GM23338 (cell line): ENCODE data around the gene ELN. TPM values are rescaled to one million over a fixed set of nuclear protein-coding genes. Genes with fewer than 3 reads are reported as not detected.

ENCODE experiments used
- ATAC-seq: fragments of 200-7000 bp; cut with Tn5 transposase; 3 replicates; pipeline ENCODE4 v1.9.1; 2020
- DNase-seq: peaks from one replicate; pipeline ENCODE4 v3.0.0-alpha.2; 2015; ENCODE audit warnings: low spot score
- H2AFZ ChIP-seq: fragments of 200-600 bp; sonication (generic); 2 replicates; pipeline ENCODE4 v1.8.0; 2016; ENCODE audit warnings: antibody characterized with exemption, mild to moderate bottlenecking, moderate library complexity
- H3F3A ChIP-seq: fragments of 200-600 bp; sonication (generic); replicated peaks from 2 replicates; pipeline ENCODE4 v1.8.0; 2017; ENCODE audit warnings: antibody characterized with exemption, mixed run types, low read depth
- H3K27ac ChIP-seq: fragments of 200-600 bp; sonication (generic); 2 replicates; pipeline ENCODE4 v1.6.1; 2016; ENCODE audit warnings: low read depth
- H3K27me3 ChIP-seq: fragments of 200-600 bp; sonication (generic); 2 replicates; pipeline ENCODE4 v1.8.0; 2016; ENCODE audit warnings: mild to moderate bottlenecking, mixed run types, moderate library complexity; ENCODE audit not compliant: insufficient read depth
- H3K36me3 ChIP-seq: fragments of 200-600 bp; sonication (generic); 2 replicates; pipeline ENCODE4 v1.8.0; 2016; ENCODE audit warnings: mild to moderate bottlenecking; ENCODE audit not compliant: insufficient read depth
- H3K4me1 ChIP-seq: fragments of 200-600 bp; sonication (generic); 2 replicates; pipeline ENCODE4 v1.8.0; 2016; ENCODE audit warnings: mild to moderate bottlenecking, moderate library complexity; ENCODE audit not compliant: insufficient read depth
- H3K4me2 ChIP-seq: fragments of 200-600 bp; sonication (generic); 2 replicates; pipeline ENCODE4 v1.7.1; 2017; ENCODE audit warnings: mixed run types
- H3K4me3 ChIP-seq: fragments of 200-600 bp; sonication (generic); 2 replicates; pipeline ENCODE4 v1.6.1; 2016; ENCODE audit warnings: mixed run types
- H3K79me2 ChIP-seq: fragments of 200-600 bp; sonication (generic); replicated peaks from 2 replicates; pipeline ENCODE4 v1.8.0; 2017; ENCODE audit warnings: mild to moderate bottlenecking; ENCODE audit not compliant: insufficient read depth
- H3K9me2 ChIP-seq: fragments of 200-600 bp; sonication (generic); 2 replicates; pipeline ENCODE4 v1.8.0; 2017; ENCODE audit not compliant: insufficient read depth
- H4K20me1 ChIP-seq: fragments of 200-600 bp; sonication (generic); replicated peaks from 2 replicates; pipeline ENCODE4 v1.8.0; 2017; ENCODE audit warnings: mild to moderate bottlenecking; ENCODE audit not compliant: insufficient read depth
- H3K27ac Mint-ChIP-seq: 2 replicates; pipeline ENCODE4 v1.8.0; 2020; ENCODE audit warnings: inconsistent platforms, mild to moderate bottlenecking, moderate library complexity, mixed read lengths
- H3K27me3 Mint-ChIP-seq: 3 replicates; pipeline ENCODE4 v1.8.0; 2022; ENCODE audit warnings: low read depth, mild to moderate bottlenecking, moderate library complexity, mixed read lengths, inconsistent platforms; ENCODE audit not compliant: insufficient read depth, poor library complexity
- H3K36me3 Mint-ChIP-seq: 3 replicates; pipeline ENCODE4 v1.8.0; 2021; ENCODE audit warnings: low read depth, mild to moderate bottlenecking, inconsistent platforms, moderate library complexity, mixed read lengths
- H3K4me1 Mint-ChIP-seq: 3 replicates; pipeline ENCODE4 v1.8.0; 2020; ENCODE audit warnings: mild to moderate bottlenecking, inconsistent platforms, mixed read lengths
- H3K4me3 Mint-ChIP-seq: 3 replicates; pipeline ENCODE4 v1.8.0; 2021; ENCODE audit warnings: moderate library complexity, mild to moderate bottlenecking, inconsistent platforms, mixed read lengths
- H3K9me3 Mint-ChIP-seq: 3 replicates; pipeline ENCODE4 v1.8.0; 2020; ENCODE audit warnings: moderate library complexity, mild to moderate bottlenecking, inconsistent platforms, mixed read lengths
- CREB1 ChIP-seq: fragments of 250-450 bp; sonication (Bioruptor Pico); IDR thresholded peaks from 2 replicates; pipeline ENCODE4 v1.5.0; 2020; ENCODE audit warnings: low read depth, mild to moderate bottlenecking, moderate library complexity
- CTCF ChIP-seq, 2 experiments: fragments of 200-600 bp in 1 of 2; sonication (generic) in 1 of 2; conservative IDR thresholded peaks; 2 replicates each; pipeline versions ENCODE4 v1.5.1 to v1.6.1; 2016 to 2017; ENCODE audit warnings: antibody characterized with exemption in 2 of 2, low read depth in 2 of 2, mild to moderate bottlenecking in 2 of 2, moderate library complexity in 1 of 2
- EZH2 ChIP-seq: fragments of 200-600 bp; sonication (generic); IDR thresholded peaks from one replicate; pipeline ENCODE4 v1.8.0; 2017; ENCODE audit warnings: antibody characterized with exemption, mild to moderate bottlenecking, low read depth; ENCODE audit not compliant: unreplicated experiment
- EZH2phosphoT487 ChIP-seq: fragments of 200-600 bp; sonication (generic); IDR thresholded peaks from one replicate; pipeline ENCODE4 v1.8.1; 2018; ENCODE audit warnings: antibody characterized with exemption; ENCODE audit not compliant: unreplicated experiment
- JUNB ChIP-seq: IDR thresholded peaks from one replicate; pipeline ENCODE4 v1.6.1; 2016; ENCODE audit warnings: antibody characterized with exemption; ENCODE audit not compliant: unreplicated experiment
- NANOG ChIP-seq: IDR thresholded peaks from 2 replicates; pipeline ENCODE4 v1.6.1; 2016; ENCODE audit warnings: antibody characterized with exemption, borderline replicate concordance
- STAT1 ChIP-seq: IDR thresholded peaks from one replicate; pipeline ENCODE4 v1.6.1; 2016; ENCODE audit warnings: antibody characterized with exemption; ENCODE audit not compliant: unreplicated experiment
- ZNF331 ChIP-seq: fragments of 250-450 bp; sonication (Bioruptor Pico); IDR thresholded peaks from 2 replicates; pipeline ENCODE4 v1.5.0; 2020; ENCODE audit warnings: low read depth, mild to moderate bottlenecking, moderate library complexity
- polyA plus RNA-seq: library from polyadenylated mRNA; unstranded; fragments of >200 nt; fragmentation: Nextera tagmentation; extraction: Ambion mirVana; gene quantifications from 2 replicates; pipeline ENCODE4 v1.2.1, GENCODE V29; 2016
- total RNA-seq: library from RNA; depleted of rRNA; stranded (reverse); fragments of >200 nt; shearing (Covaris generic); gene quantifications from 2 replicates; pipeline ENCODE4 v1.2.3, GENCODE V29; 2014
- TF ChIP-seq, protein P1 (sequence below): fragments of 250-450 bp; sonication (Bioruptor Pico); IDR thresholded peaks from 2 replicates; pipeline ENCODE4 v1.5.0; 2020; ENCODE audit warnings: mild to moderate bottlenecking, moderate library complexity

ELN gene
- total and polyA plus RNA-seq, 2 experiments from 2014 or later, result 1.1 to 5.6 TPM

- Histone ChIP-seq H3K4me2 (0 out of 2 replicates have a peak overlapping the region, but pooled peaks have one; percentile 12), H3K27me3 (no peaks in the 10 kb centered on the region), H3K36me3 (no peaks in the 10 kb centered on the region), H2AFZ (peak overlapping the region; percentile 93), H3K4me1 (peaks cover 10% of the 10 kb centered on the region), H3K4me3 (no peak overlapping the region), H3K9me2 (no peaks in the 10 kb centered on the region), H4K20me1 (no peaks in the 10 kb centered on the region), H3F3A (no peaks in the 10 kb centered on the region), H3K79me2 (no peaks in the 10 kb centered on the region), H3K27ac (no peak overlapping the region)
- Mint-ChIP-seq H3K27me3 (peaks cover 5% of the 10 kb centered on the region), H3K4me1 (peaks cover 9% of the 10 kb centered on the region), H3K36me3 (no peaks in the 10 kb centered on the region), H3K9me3 (no peaks in the 10 kb centered on the region), H3K4me3 (no peak overlapping the region), H3K27ac (no peak overlapping the region)
- TF ChIP-seq CTCF (conservative IDR thresholded peaks at IDR 0.05; ENCODE audit: low read depth in 2 of 2) (peak; percentile 40 to 79), EZH2phosphoT487 (no peak)
- DNase-seq, result peak; percentile 88
- ATAC-seq, result peak; percentile 90
These were observed 23.8 kb downstream of the ELN start for GRCh38 chr7:74051629-74052410.

- no peaks in the 10 kb centered on the region for H3F3A ChIP-seq
- H3K9me2 ChIP-seq, result no peaks in the 10 kb centered on the region
- no peak overlapping the region for H3K4me3 ChIP-seq
- H3K27ac ChIP-seq, result no peak overlapping the region
- no peak for TF ChIP-seq JUNB
- TF ChIP-seq, protein P1, sequence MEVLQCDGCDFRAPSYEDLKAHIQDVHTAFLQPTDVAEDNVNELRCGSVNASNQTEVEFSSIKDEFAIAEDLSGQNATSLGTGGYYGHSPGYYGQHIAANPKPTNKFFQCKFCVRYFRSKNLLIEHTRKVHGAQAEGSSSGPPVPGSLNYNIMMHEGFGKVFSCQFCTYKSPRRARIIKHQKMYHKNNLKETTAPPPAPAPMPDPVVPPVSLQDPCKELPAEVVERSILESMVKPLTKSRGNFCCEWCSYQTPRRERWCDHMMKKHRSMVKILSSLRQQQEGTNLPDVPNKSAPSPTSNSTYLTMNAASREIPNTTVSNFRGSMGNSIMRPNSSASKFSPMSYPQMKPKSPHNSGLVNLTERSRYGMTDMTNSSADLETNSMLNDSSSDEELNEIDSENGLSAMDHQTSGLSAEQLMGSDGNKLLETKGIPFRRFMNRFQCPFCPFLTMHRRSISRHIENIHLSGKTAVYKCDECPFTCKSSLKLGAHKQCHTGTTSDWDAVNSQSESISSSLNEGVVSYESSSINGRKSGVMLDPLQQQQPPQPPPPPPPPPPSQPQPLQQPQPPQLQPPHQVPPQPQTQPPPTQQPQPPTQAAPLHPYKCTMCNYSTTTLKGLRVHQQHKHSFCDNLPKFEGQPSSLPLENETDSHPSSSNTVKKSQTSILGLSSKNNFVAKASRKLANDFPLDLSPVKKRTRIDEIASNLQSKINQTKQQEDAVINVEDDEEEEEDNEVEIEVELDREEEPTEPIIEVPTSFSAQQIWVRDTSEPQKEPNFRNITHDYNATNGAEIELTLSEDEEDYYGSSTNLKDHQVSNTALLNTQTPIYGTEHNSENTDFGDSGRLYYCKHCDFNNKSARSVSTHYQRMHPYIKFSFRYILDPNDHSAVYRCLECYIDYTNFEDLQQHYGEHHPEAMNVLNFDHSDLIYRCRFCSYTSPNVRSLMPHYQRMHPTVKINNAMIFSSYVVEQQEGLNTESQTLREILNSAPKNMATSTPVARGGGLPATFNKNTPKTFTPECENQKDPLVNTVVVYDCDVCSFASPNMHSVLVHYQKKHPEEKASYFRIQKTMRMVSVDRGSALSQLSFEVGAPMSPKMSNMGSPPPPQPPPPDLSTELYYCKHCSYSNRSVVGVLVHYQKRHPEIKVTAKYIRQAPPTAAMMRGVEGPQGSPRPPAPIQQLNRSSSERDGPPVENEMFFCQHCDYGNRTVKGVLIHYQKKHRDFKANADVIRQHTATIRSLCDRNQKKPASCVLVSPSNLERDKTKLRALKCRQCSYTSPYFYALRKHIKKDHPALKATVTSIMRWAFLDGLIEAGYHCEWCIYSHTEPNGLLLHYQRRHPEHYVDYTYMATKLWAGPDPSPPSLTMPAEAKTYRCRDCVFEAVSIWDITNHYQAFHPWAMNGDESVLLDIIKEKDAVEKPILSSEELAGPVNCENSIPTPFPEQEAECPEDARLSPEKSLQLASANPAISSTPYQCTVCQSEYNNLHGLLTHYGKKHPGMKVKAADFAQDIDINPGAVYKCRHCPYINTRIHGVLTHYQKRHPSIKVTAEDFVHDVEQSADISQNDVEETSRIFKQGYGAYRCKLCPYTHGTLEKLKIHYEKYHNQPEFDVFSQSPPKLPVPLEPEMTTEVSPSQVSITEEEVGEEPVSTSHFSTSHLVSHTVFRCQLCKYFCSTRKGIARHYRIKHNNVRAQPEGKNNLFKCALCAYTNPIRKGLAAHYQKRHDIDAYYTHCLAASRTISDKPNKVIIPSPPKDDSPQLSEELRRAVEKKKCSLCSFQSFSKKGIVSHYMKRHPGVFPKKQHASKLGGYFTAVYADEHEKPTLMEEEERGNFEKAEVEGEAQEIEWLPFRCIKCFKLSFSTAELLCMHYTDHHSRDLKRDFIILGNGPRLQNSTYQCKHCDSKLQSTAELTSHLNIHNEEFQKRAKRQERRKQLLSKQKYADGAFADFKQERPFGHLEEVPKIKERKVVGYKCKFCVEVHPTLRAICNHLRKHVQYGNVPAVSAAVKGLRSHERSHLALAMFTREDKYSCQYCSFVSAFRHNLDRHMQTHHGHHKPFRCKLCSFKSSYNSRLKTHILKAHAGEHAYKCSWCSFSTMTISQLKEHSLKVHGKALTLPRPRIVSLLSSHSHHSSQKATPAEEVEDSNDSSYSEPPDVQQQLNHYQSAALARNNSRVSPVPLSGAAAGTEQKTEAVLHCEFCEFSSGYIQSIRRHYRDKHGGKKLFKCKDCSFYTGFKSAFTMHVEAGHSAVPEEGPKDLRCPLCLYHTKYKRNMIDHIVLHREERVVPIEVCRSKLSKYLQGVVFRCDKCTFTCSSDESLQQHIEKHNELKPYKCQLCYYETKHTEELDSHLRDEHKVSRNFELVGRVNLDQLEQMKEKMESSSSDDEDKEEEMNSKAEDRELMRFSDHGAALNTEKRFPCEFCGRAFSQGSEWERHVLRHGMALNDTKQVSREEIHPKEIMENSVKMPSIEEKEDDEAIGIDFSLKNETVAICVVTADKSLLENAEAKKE (CRISPR knock-in tag), result no peak
- no peak for TF ChIP-seq EZH2phosphoT487
- TF ChIP-seq EZH2, result no peak
- TF ChIP-seq STAT1, result no peak
- no peak for TF ChIP-seq NANOG
- TF ChIP-seq ZNF331 (CRISPR knock-in tag), result no peak
- TF ChIP-seq CREB1 (CRISPR knock-in tag), result no peak
- H3K27me3 ChIP-seq, result no peaks in the 10 kb centered on the region
- ATAC-seq (no peak), DNase-seq (no peak)
- no peaks in the 10 kb centered on the region for H3K36me3 Mint-ChIP-seq
- no peak overlapping the region for H3K27ac Mint-ChIP-seq
- H3K4me2 ChIP-seq, result no peak overlapping the region
- H2AFZ ChIP-seq, result no peak overlapping the region
- no peaks in the 10 kb centered on the region for H4K20me1 ChIP-seq
- H3K4me1 Mint-ChIP-seq, result peaks cover 9% of the 10 kb centered on the region
- H3K9me3 Mint-ChIP-seq, result no peaks in the 10 kb centered on the region
- peaks cover 3% of the 10 kb centered on the region for H3K27me3 Mint-ChIP-seq
- no peaks in the 10 kb centered on the region for H3K36me3 ChIP-seq
- no peaks in the 10 kb centered on the region for H3K79me2 ChIP-seq
- H3K4me3 Mint-ChIP-seq, result no peak overlapping the region
- peaks cover 10% of the 10 kb centered on the region for H3K4me1 ChIP-seq
These were observed 24.7 kb downstream of the ELN start for GRCh38 chr7:74052628-74053027.
